Hematopoietic multipotent progenitor cell (in vitro differentiated cells): ENCODE measurements around the gene GPRIN3. TPM values are rescaled to one million over a fixed set of nuclear protein-coding genes. Genes with fewer than 3 reads are reported as not detected.
A peak's percentile ranks its signal among the peaks of the same experiment; 100 is the strongest.
"Not testable (repeated sequence)": the region's sequence is repeated elsewhere in the genome, so short reads cannot be mapped to it uniquely, and the experiment has no call there.

ENCODE experiments used
- DNase-seq, 3 donors: peaks; one replicate each; pipeline ENCODE4 v3.0.0-alpha.2; 2011 to 2015; ENCODE audit warnings: low read depth in 2 of 3, low spot score in 2 of 3
- total RNA-seq: library from RNA; depleted of rRNA; stranded (reverse); fragments of >200 nt; gene quantifications from one replicate; pipeline ENCODE4 v1.2.3, GENCODE V29; 2012

GPRIN3 gene
- total RNA-seq, 1 donor, result 2.7 TPM

- DNase-seq, result no peak
These were observed 6.7 kb upstream of the GPRIN3 start for GRCh38 chr4:89314291-89314690.

DNA sequence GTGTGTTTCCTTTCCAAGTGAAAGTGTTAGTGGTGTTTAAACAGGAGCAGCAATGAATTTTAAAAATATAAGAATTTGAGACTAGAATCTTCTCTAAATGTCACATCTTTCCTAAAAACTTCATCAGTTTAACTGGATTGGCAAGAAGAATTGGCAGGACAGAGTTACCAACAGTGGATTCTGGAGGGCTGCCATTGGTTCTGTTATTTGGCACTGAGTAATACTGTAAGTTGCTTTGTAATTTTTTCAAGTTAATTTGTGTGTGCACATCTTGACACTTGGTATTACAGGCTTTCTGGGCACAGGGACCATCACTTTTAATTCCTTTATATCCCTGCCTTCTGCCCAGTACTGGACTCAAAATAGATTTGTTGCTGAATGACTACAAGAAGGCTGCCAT is 4.5 kb upstream of the GPRIN3 start:
- no peak for DNase-seq

- no peak for DNase-seq
These were observed 3.8 kb upstream of the GPRIN3 start for GRCh38 chr4:89311433-89311832.

DNA sequence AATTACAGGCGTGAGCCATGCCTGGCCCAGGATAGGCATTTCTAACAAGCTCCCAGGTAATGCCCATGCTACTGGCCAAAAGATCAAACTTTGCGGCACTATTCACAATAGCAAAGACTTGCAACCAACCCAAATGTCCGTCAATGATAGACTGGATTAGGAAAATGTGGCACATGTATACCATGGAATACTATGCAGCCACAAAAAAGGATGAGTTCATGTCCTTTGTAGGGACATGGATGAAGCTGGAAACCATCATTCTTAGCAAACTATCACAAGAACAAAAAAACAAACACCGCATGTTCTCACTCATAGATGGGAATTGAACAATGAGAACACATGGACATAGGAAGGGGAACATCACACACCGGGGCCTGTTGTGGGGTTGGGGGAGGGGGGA is 1.6 kb upstream of the GPRIN3 start:
- not testable (repeated sequence) for DNase-seq

DNA sequence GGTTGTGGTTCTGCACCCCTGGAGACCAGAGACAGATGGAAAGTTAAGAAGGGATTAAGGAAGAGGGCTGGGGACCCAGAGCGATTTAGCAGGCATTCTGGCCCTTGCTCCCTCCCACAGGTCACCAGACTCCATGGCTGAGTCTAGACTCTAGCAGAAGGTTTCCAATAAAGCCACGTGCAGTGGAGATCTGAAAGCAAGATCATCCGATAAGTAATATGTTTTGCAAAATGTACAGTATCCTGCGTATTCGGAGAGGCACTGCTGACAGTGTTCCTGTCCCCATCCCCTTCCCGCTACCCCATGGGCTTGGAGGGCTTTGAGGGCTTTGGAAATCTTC is 531 bp upstream of the GPRIN3 start:
- DNase-seq, result peak in 1 of 3 donors; percentile 35

- no peak for DNase-seq
These were observed 488 bp downstream of the GPRIN3 start for GRCh38 chr4:89307178-89307445.

DNA sequence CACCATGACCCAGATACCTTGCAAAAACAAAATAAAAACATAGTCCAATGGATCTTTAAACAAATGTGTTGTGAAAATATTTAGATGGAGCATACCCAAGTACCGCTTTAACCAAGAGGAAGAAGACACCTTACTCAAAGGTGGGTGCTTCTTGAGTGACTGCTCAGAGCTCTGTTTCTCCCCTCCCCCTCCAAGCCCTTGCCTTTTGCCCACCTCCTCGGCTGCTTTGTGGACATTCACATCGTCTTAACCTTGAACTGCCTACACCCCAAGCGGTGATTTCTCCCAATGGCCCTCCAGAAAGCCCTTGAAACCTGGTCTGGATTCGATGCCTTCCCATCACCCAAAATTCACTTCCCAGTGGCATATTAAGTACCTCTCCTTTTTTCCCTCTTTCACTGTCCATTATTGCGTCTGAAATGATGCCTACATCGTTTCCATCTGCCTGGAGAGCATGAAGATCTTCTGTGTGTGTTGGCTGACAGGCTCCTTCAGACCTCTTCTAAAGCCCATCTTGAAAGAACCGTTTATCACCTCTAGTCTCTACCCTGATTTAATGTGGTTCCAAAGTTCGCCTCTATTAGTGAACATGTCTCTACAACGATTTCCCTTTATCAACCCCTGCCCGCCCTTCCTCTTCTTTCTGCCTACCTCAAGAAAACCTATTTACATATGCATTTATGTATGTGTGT is 968 bp downstream of the GPRIN3 start:
- peak in 1 of 3 donors; percentile 25 for DNase-seq

DNA sequence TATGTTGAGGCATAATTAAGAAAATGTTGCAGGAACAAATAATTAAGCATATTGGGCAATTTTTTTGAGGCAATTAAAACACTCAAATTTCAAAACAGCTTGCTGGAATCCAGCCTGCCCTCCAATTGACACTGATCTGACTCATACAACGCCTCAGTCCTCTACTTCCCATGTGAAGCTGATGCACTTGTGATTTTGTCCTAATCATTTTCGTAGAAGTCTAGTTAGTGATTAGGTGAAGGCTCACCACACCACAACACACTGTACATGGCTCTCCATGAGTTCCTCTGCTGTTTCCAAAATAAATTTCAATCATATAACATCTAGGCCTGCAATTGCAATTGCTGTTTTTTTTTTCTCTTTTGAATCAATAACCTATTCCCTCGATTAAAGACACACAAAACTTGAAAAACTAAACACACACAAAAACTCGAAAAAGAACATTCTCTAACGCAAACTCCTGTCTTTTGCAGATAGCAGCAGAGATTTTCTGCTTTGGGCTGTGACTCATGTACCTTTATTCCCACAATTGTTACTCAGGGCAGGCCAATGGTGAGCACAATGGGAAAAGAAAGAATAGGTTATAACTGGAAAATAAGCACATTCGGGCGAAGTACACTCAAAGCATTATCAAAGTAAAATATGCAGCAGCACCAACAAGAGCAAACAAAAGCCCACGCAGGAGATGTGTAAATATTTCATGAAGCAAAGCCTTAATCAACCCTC is 1.7 kb downstream of the GPRIN3 start:
- no peak for DNase-seq

GRCh38 chr4:89305028-89305427 is 2.6 kb downstream of the GPRIN3 start:
- no peak for DNase-seq

DNA sequence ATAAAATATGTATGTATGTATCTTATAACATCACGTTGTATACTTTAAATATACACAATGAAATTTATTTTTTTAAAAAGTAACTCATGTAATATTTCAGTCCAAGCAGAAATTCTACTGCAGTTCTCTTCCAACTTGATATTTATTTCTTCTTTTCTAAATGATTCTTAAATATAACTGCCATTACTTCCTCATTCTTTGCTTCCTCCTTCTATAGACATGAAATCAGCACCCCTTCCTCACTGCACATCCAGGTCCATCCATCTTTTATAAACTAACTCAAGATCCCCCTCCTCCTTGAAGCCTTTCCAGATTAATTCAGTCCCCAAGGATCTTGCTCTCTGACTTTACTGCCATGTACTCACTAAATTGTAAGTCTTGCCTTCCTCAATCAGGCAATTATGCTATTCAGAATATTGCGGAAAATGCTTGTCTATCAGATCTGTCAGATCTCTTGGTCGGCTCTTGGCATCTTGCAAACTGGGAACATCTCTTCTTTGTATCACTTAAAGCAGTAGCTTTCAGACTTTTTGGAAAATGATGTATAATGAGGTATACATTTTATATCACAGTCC is 3.7 kb downstream of the GPRIN3 start:
- DNase-seq, result peak in 1 of 3 donors; percentile 39

DNA sequence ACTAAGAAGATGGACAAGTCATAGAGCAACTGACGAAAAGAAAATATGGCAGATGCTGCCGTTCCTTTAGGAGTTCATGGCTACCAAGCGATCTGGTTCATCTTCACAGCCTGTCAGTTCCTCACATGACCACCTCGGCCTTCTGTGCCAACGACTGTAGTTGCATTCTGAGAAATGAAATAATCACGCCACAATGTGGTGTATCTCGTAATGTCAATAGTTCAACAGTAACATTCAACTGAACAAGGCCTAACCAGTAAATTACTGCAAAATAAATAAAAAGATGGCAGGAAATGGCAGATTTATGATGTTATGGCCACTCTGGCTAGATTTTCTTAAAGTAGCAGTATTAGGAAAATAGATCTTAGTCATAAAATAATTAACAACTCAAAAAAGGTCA is 4.4 kb downstream of the GPRIN3 start:
- no peak for DNase-seq

DNA sequence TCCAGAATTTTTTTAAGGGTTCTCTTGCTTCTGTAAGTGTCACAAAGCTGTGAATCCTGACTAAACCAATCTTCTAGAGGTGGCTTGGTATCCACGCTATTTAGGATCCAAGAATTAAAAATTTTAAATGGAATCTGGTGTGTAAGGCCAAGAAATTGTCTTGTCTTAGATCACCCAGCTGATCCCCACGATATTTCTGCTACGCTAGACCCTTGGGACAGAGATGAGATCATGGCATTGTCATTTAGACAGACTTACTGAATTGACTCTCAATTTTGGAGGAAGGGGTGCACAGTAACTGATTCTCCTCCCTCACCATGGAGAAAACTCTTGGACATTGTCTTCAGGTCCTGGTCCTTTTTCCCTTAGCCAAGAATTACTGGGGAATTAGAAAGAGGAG is 5.7 kb downstream of the GPRIN3 start:
- no peak for DNase-seq

DNA sequence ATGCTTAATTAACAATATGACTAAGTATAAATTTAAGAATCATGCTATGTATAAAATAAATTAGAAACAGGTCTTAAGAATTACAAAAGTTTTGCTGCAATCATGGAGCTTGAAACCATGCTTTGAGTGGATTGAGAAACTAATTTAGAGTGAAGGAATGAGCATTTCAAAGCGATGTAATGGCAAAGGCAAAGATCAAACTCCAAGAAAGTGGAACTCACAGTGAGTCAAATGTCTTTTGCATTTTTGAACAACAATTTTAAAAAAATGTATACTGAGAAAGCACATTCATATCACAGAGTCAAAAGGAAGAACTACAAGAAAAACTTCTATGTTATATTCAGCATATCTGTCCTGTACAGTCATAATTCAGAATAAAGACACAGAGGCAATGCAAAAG is 6.6 kb downstream of the GPRIN3 start:
- DNase-seq, result no peak

GRCh38 chr4:89300499-89300898 is 7.1 kb downstream of the GPRIN3 start:
- no peak for DNase-seq

DNA sequence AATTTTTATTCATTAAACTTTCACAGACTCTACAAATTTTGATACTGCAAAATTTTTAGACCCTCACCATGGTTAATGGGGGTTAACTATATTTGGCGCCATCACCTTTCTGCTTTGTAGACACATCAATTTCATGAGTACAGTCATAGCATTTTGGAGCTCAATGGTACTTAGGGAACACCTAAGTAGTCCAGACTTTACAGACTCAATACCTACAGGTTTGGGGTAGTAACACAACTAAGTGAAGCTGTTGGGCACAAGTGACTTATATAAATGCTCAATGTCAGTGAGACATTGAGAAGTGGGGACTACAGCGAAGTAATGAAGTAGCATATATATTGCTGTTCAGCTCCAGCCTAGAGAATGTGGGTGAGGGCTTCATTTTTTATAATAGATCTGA is 7.5 kb downstream of the GPRIN3 start:
- DNase-seq, result no peak

DNA sequence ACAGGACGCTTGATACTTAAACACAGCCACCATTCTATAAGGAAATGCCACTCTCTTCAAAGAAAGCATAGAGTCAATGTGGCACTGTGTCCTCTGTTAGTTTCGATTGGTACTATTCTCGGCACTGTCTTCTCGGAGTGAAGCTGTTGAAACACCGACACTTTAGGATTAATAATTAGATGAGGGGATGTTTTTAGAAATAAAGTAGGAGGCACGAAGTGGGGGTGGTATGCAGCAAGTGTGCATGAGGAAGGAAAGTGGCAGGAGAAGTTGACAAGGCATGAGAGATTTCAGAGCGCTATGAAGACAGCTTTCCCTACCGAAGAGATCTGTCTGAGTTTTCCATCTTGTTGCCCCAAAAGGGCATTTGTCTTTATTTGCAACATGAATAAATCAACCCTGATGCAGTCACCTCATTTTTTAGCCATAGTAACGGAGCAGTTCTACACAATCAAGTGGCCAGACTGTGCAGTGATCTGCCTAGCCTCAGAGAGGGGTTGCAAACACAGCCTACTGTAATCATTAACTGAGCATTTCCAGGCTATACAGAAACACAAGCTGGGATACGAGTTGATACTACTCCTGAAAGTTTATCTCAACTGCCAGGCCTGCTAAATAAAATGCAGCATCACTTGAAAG is 8.3 kb downstream of the GPRIN3 start:
- DNase-seq, result peak in 1 of 3 donors; percentile 48

GRCh38 chr4:89298788-89299152 is 8.8 kb downstream of the GPRIN3 start:
- peak in 1 of 3 donors; percentile 61 for DNase-seq

DNA sequence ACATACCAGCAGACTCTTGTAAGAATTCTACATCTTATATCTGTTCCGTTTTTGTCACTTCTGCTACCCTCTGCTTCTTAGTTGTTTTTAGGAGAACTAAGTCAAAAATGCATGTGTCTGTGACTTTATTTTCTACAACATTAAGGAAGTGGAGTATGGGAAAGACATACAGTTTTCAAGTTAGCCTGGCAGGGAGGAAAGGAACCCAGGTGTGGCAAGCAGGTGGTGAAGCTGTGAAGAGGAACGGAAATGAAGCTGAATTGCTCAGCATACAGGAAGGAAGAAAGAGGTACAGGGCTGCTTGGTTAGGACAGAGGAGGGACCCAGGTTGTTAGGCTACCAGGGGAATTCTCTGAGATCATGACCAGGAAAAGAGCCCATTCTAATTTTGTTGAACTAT is 9.4 kb downstream of the GPRIN3 start:
- no peak for DNase-seq

DNA sequence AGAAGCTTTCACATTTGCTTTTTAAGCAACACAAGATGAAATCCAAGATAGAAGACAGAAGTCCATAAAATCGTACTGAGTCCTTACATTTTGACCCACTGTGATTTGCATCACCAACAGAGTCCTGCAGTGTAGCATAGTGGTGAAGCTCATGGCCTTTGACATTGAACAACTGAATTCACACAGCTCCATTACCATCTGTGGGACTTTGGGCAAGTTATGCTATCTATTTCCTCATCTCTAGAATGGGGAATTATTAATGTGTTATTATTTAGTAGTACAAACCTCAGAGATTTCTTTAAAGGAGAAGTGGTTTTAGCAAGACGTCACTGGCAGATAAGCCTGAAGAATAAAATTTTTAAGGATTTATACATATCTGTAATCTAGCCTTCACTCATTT is 10.7 kb downstream of the GPRIN3 start:
- peak in 1 of 3 donors; percentile 35 for DNase-seq

GRCh38 chr4:89296399-89296798 is 11.2 kb downstream of the GPRIN3 start:
- DNase-seq, result no peak

- DNase-seq, result no peak
These were observed 12.1 kb downstream of the GPRIN3 start for GRCh38 chr4:89295415-89295927.
